Pons (tissue), 1 donor: Measurements from ENCODE around the gene SLC28A1.
"Not testable (repeated sequence)": the region's sequence is repeated elsewhere in the genome, so short reads cannot be mapped to it uniquely, and the experiment has no call there.

ENCODE experiments used
- DNase-seq: peaks from one replicate; pipeline ENCODE4 v3.0.0-alpha.2; 2016; ENCODE audit warnings: low spot score

Gene SLC28A1

GRCh38 chr15:84910928-84911623, 26.6 kb downstream of the SLC28A1 start:
- no peak for DNase-seq

DNA sequence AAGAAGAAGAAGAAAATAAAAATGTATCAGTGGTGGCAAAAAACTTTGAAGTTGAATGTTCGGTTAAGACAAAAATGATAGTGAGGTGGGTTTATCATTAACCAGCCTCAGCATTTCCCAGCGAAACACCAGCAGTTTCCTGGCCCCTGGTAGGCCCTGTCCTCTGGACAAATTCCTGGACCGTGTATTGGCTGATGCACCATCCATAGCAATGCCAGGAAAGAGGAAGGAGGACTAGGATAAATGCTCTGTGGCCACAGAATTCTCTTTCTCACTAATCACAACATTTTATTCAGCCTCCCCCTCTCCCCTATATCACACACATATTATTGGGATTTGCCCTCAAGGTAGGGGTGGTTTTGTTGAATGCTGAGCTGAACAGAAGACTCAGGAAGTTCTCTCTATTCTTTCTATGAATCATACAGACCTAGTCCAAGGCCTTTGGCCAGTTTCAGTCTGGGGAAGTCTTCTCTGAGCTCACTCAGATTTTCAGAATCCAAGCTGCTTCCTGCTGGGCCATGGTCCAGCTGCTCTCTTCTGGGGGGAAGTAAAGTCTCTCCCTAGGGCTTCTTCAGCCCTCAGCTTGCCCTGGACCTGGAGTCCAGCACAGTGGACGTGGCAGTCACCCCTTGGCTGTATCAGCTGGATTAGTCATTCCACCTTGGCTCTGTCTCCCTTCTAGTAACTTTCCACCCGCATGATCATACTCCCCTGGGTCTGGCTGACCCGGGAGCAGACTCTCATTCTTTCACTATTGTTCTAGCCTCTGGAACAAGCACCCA, 27.6 kb downstream of the SLC28A1 start:
- peak; percentile 87 for DNase-seq

- no peak for DNase-seq
Measured at GRCh38 chr15:84913360-84913723, 28.9 kb downstream of the SLC28A1 start.

DNA sequence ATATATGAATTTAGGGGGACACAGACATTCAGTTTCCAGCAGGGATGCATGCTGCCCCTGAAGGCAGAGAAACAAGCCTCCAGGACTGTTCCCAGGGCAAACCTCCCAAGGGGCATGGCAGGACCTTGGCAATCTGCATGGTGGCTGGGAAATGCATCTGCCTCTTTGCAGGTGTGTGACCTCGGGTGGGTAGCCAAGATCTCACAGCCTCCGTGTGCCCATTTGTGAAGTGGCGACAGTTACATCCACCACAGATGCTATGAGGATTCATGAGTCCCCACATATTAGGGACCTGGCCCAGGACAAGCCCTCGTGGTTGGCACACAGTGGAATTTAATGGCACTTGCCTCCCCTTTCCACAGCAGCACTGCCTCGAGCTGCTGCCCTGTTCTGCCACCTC, 29.9 kb downstream of the SLC28A1 start:
- no peak for DNase-seq

DNA sequence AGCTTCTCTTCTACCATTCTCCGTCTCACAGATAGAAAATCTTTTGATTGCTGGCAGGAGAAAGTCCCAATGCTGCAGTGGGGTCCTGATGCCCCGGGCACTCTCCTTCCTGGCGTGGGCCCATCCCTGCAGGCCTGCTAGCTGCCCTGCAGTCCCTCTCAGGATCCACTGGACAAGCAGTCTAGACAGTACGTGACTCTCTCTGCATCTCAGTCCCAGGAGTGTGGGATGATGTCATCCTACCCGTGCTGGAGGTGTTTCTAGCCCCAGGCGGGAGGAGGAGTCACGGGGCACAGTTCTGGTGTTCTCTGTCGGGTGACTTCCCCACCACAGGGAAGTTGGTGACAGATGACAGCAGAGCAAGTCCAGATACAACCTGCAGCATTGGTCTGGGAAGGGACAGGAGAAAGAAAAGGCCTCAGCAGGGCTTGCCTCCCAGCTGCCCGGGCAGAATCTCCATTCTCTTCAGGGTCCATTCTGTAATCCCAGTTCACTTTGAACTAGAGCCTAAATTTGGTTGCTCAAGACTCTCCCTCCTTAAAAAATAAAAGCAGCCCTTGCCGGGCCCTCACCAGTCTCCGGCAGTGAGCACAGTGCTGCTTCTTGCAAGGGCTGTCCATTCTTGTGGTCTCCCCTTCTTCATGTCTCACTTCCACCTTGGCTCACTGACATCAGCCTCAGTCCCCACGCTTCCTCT, 30.6 kb downstream of the SLC28A1 start:
- DNase-seq: no peak

- DNase-seq: no peak
Measured at GRCh38 chr15:84915606-84915958, 31.1 kb downstream of the SLC28A1 start.

DNA sequence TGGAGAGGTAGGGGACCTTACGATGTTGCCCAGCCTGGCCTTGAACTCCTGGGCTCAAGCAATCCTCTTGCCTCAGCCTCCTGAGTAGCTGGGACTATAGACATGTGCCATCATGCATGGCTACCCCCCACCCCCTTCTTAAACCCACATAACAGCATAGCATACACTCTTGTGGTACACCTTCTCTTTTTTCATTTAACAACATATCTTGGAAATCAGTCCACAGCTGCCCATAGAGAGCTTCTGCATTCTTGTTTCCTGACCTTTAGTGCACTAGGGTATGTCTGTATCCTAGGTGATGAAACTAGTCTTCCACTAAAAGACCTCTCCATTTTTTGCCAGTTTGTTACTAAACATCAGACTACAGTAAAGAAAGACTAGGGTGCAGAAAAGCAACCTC, 33.0 kb downstream of the SLC28A1 start:
- DNase-seq: no peak

- DNase-seq: no peak
Measured at GRCh38 chr15:84919106-84919667, 34.7 kb downstream of the SLC28A1 start.

DNA sequence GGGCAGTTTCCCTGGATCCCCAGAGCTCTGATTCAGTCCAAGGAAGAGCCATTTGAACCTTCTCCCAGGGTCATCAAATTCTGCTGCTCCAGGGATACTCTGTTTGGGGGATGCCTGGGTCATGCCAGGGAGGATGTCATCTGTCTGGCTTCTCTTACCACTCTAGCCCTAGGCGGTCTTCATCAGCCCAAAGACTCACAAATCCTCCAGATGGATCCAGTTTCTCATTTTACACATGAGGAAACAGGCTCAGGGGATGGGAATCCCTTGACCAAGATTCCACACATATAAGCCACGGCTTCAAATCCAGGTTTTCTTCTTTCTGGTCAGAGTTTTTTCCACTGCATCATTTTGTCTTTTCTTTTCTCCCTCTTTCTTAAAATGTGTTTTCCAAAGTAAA, 36.7 kb downstream of the SLC28A1 start:
- DNase-seq: no peak

DNA sequence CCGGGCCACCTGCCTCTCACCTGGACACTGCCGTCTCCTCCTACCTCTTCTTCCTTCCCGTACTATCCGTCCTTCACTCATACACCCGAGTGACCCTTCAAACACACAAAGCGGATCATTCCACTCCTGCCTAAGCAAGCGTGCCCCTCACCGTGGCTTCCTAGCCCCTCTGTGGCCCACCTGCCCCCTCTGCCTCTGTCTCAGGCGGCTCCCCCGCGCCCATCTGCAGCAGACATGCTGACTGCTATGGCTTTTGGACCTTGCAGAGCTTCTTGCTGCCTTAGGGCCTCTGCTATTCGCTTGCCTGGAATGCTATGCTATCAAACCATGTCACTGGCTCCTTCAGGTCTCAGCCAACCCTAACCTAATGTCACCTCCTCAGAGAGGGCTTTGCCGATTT, 38.1 kb downstream of the SLC28A1 start:
- DNase-seq: no peak

- DNase-seq: no peak
Measured at GRCh38 chr15:84924077-84924731, 39.7 kb downstream of the SLC28A1 start.

- DNase-seq: not testable (repeated sequence)
Measured at GRCh38 chr15:84924821-84925569, 40.5 kb downstream of the SLC28A1 start.

DNA sequence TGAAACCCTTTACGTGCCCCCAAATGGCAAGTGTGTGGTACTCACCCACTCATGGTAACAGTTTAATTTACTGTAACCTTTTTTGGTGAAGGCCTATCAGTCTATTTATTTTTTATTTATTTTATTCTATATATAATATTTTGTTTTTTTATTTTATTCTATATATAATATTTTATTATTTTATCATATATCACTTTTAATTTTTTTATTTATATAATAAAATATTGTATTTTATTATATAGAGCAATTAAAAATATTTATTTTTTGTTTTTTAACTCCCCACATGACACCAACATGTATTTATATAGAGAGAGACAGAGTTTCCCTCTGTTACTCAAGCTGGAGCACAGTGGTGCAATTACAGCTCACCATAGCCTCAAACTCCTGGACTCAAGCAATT, 41.4 kb downstream of the SLC28A1 start:
- no peak for DNase-seq

DNA sequence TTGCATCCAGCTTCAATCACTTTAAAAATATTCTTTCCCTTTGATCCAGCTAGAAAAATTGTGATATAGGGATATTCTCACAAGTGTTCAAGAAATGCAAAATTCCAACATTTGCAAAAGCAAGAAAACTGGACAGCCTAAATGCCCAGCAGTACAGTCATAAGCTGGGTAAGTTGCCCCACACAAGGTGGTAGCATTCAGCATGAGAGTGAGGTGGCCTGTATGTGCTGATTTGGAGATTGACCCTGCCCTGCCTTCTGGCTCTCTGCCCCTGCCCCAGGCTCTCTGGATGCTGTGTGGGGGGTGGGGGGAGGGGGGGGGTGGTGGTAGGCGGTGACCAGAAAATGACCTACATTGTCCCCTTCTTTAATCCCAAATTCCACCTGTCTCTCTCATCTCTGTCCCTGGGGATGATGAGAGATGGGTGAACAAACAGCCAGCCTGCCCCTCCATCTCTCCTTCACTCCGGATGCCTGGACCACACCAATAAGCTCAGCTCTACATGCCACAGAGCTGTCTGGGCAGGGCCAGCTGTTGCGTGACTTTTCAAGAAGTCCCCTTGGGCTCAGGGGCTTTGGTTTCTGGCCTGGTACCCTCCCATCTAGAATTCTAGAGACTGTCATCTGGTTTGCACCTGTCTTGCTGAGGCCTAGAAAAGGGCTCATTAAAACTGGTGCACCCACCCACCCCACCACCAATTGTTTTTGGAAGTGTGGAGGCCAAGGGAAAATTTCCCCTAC, 42.2 kb downstream of the SLC28A1 start:
- no peak for DNase-seq

GRCh38 chr15:84928843-84929168, 44.3 kb downstream of the SLC28A1 start:
- no peak for DNase-seq

DNA sequence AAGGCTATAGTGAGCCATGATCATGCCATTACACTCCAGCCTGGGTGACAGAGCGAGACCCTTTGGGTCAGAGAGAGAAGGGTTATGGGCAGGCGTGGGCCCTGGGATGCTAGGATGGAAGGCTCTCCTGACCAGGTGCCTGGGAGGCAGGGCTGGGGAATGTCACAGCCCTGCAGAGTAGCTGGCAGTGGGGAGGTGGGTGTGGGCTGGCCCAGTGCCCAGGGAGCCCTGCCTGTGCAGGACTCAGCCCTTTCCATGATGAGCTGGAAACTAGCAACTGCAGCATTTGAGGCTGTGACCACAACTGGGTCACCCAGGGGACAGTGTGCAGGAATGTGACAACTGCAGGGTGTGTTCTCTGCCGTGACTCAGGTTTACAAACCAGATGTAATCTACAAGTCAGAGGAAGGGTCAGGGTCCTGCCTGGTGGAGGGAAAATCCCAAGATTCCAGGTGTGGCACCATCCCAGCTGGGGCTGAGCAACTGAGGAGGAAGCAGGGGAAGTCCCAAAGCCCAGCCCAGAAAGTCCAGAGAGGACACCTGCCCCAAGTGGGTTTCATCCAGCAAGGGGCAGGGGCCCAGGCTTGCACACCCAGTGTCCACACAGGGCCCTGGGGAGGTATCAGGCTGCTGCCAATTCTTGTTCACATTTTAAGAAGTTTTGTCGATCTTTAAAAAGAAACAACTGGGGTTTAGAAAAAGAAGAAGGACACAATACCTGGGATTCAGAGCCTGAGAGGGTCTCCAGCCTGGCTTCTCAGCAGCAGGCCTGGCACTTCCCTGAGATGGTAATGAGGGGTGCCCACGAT, 45.5 kb downstream of the SLC28A1 start:
- DNase-seq: no peak

DNA sequence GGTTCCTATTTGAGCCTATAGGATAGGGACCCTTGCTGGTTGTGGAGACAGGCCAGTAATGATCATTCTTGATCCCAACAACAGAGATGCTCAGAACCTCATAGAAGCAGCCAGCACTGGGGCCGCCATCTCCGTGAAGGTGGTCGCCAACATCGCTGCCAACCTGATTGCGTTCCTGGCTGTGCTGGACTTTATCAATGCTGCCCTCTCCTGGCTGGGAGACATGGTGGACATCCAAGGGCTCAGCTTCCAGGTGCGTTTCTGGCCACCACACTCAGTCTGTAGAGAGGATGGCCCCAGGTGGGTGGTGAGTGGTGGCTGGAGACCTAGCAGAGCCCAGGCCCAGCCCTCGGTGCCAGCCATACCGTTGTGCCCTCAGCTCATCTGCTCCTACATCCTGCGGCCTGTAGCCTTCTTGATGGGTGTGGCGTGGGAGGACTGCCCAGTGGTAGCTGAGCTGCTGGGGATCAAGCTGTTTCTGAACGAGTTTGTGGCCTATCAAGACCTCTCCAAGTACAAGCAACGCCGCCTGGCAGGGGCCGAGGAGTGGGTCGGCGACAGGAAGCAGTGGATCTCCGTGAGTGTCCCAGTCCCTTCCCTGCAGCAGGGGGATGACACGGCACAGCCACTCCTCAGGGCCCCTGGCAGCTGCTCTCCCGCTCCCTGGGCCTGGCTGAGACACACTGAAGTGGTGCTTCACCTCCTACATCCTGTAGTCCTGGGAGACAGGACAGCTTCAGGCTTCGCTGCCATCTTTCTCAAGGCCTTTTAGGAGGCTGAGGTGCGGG, 50.7 kb downstream of the SLC28A1 start:
- DNase-seq: no peak

GRCh38 chr15:84937144-84937543, 52.7 kb downstream of the SLC28A1 start:
- DNase-seq: no peak

DNA sequence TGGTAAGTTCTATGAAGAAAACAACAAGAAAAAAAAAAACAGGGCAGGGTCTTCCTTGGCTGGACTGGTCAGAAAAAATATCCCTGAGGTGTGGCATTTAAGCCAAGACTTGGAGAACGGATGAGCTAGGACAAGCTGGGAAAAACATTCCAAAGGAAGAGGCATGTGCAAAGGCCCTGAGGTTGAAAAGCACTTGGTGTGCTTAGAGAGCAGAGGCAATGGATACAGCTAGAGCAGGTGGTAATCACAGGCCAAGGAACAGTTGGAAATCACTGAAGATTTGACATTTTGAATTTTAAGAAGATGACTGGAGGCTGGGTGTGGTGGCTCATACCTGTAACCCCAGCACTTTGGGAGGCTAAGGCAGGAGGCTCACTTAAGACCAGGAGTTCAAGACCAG, 54.3 kb downstream of the SLC28A1 start:
- no peak for DNase-seq
